Karpas-422 (cell line): ENCODE results near the gene NHS. TPM values are rescaled to one million over a fixed set of nuclear protein-coding genes. Genes with fewer than 3 reads are reported as not detected.

ENCODE experiments used
- DNase-seq: peaks from one replicate; pipeline ENCODE4 v3.0.0-alpha.2; 2015
- H2AFZ ChIP-seq: fragments of 200-600 bp; sonication (generic); 2 replicates; pipeline ENCODE4 v1.6.1; 2014; ENCODE audit warnings: antibody characterized with exemption, low read length, mixed read lengths
- H3K27ac ChIP-seq: fragments of 200-600 bp; sonication (generic); 2 replicates; pipeline ENCODE4 v1.5.1; 2014; ENCODE audit warnings: mild to moderate bottlenecking, low read length, moderate library complexity
- H3K27me3 ChIP-seq: fragments of 200-600 bp; sonication (generic); 2 replicates; pipeline ENCODE4 v1.6.1; 2014; ENCODE audit warnings: low read length, mixed read lengths
- H3K36me3 ChIP-seq: fragments of 200-600 bp; sonication (generic); 2 replicates; pipeline ENCODE4 v1.6.1; 2014; ENCODE audit warnings: low read length, mixed read lengths; ENCODE audit not compliant: insufficient read depth
- H3K4me1 ChIP-seq: fragments of 200-600 bp; sonication (generic); 2 replicates; pipeline ENCODE4 v1.6.1; 2014; ENCODE audit warnings: mild to moderate bottlenecking, low read length, mixed read lengths
- H3K4me2 ChIP-seq: fragments of 200-600 bp; sonication (generic); 2 replicates; pipeline ENCODE4 v1.6.1; 2014; ENCODE audit warnings: low read length, low read depth, mild to moderate bottlenecking; ENCODE audit not compliant: poor library complexity, severe bottlenecking
- H3K4me3 ChIP-seq: fragments of 200-600 bp; sonication (generic); 2 replicates; pipeline ENCODE4 v1.5.1; 2014; ENCODE audit warnings: mild to moderate bottlenecking, antibody characterized with exemption, low read length, mixed read lengths
- H3K79me2 ChIP-seq: fragments of 200-600 bp; sonication (generic); 2 replicates; pipeline ENCODE4 v1.6.1; 2014; ENCODE audit warnings: mild to moderate bottlenecking, low read length, mixed read lengths
- H3K9ac ChIP-seq: fragments of 200-600 bp; sonication (generic); 2 replicates; pipeline ENCODE4 v1.6.0; 2014; ENCODE audit warnings: low read length
- H3K9me2 ChIP-seq: fragments of 200-600 bp; sonication (generic), shearing (Covaris generic); replicated peaks from 2 replicates; pipeline ENCODE4 v1.6.0; 2014; ENCODE audit warnings: mild to moderate bottlenecking, low read length, moderate library complexity; ENCODE audit not compliant: insufficient read depth
- H3K9me3 ChIP-seq: fragments of 300-700, 200-600 bp; sonication (generic); 2 replicates; pipeline ENCODE4 v1.6.1; 2014; ENCODE audit warnings: low read length, mixed read lengths
- H4K20me1 ChIP-seq: fragments of 200-600 bp; sonication (generic); 2 replicates; pipeline ENCODE4 v1.6.1; 2014; ENCODE audit warnings: mild to moderate bottlenecking, antibody characterized with exemption, low read length, low read depth; ENCODE audit not compliant: insufficient read depth
- total RNA-seq: library from RNA; depleted of rRNA; stranded (reverse); fragments of >200 nt; shearing (Covaris generic); gene quantifications from 2 replicates; pipeline ENCODE4 v1.2.3, GENCODE V29; 2014; ENCODE audit warnings: low replicate concordance

The NHS gene
- total RNA-seq, 1 experiment from 2014 or later = 0.15 TPM

DNA sequence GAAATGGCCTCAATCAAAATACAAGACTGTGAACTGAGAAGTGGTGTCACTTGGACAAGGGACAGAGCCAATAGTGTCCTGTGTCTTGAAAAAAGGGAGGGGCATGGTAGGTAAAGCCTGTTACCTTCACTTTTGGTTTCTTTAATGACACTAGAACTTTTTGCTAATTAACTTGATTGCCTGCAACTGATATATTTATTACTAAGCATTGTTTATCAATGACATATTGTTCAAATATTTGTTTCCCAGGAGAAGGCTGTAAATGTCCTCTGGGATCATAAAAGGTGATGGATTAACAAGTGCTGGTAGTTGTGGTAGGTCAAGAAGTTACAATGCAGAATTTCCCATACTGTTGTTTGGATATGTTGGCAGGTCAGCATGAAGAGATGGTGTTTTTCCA lies 268.5 kb downstream of the NHS start:
- Histone ChIP-seq H3K4me1 (no peaks in the 10 kb centered on the region), H3K36me3 (no peaks in the 10 kb centered on the region), H4K20me1 (no peaks in the 10 kb centered on the region), H3K27ac (no peak overlapping the region), H3K9me2 (no peaks in the 10 kb centered on the region), H3K79me2 (no peaks in the 10 kb centered on the region), H3K9ac (no peak overlapping the region), H2AFZ (no peak overlapping the region), H3K27me3 (no peaks in the 10 kb centered on the region), H3K4me3 (no peak overlapping the region), H3K9me3 (no peaks in the 10 kb centered on the region), H3K4me2 (no peak overlapping the region)
- DNase-seq = no peak

DNA sequence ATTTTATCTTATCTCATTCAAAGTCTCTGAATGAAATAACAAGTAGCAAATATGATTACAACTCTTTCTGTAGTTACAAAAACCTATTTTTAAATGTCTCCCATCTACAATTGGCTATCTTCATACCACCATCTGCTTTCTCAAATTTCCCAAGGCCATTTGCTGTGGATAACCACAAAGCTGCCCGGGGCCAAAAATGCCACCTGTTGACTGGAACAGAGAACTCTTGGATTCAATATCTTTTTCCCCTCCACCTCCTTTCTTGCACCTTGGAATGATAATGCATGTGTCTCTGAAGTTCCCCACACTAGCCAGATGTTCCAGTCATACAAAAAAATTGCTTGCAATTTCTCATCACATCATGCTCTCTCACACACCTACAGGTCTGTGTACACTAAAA lies 269.0 kb downstream of the NHS start:
- Histone ChIP-seq H3K27ac (no peak overlapping the region), H3K4me2 (no peak overlapping the region), H3K9ac (no peak overlapping the region), H3K27me3 (no peaks in the 10 kb centered on the region), H3K79me2 (no peaks in the 10 kb centered on the region), H3K9me3 (no peaks in the 10 kb centered on the region), H3K4me1 (no peaks in the 10 kb centered on the region), H3K9me2 (no peaks in the 10 kb centered on the region), H2AFZ (no peak overlapping the region), H4K20me1 (no peaks in the 10 kb centered on the region), H3K4me3 (no peak overlapping the region), H3K36me3 (no peaks in the 10 kb centered on the region)
- no peak for DNase-seq

DNA sequence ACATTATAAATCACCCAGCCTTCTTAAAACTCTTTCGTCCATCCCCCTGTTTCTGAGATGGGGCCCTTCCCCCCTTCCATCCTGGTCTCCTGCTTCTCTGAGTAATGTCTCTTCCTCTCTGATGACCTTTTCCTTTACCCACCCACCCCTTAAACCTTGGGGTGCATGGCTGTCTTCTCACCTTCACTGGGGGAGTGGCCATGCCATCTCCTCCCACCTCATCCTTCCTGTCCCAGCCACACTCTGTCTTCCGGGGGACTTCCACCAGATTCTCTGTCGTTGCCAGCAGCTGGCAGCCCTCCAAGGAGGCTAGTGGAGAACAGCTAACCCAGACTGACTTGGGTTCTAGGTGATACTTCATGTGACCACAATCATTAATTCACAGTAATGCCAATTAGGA lies 279.1 kb downstream of the NHS start:
- H3K4me1 ChIP-seq = no peaks in the 10 kb centered on the region
- H3K4me2 ChIP-seq = no peak overlapping the region
- no peaks in the 10 kb centered on the region for H4K20me1 ChIP-seq
- H2AFZ ChIP-seq = no peak overlapping the region
- no peaks in the 10 kb centered on the region for H3K79me2 ChIP-seq
- DNase-seq = no peak
- H3K9ac ChIP-seq = no peak overlapping the region
- no peaks in the 10 kb centered on the region for H3K9me3 ChIP-seq
- no peaks in the 10 kb centered on the region for H3K27me3 ChIP-seq
- no peaks in the 10 kb centered on the region for H3K36me3 ChIP-seq
- no peak overlapping the region for H3K27ac ChIP-seq
- no peaks in the 10 kb centered on the region for H3K9me2 ChIP-seq
- no peak overlapping the region for H3K4me3 ChIP-seq

DNA sequence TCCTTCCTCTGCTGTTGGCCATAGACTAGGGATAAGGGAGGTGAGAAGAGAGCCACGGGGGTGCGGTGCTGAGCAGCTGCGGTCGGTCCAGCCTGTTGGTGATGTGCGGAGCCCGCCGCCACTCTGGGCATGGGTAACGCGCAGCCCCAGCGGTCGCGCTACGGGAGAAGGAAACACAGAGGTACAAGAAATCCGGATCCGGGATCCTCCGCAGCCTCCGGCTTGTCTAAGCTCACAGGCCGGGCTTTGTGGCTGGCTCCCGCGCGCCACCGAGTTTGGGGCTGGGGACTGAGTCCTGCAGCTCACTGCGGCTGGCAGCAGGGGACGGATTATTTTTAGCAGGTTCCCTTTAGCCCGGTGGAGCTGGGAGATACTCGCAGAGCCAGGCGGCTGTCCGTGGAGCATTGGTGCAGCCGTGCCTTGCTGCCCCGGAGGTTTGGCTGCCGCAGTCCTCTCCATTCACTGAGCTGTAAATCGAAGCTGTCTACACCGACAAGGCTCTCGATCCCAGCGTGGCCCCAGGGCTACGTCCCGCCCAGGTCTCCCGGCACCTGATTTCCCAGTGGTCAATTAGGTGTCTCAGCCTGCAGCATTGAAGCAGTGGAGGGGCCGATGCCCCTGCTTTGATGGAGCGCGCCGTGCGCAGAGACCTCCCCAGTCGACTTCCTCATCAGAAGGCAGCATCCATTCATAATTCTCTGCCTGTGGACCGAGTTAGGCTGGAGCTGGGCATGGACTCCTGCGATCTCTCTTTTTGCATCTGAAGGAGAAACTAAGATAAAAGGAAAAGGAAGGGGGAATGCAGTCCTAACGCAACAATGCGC lies 280.4 kb downstream of the NHS start:
- Histone ChIP-seq H3K9ac (no peak overlapping the region), H3K4me3 (no peak overlapping the region), H3K27ac (no peak overlapping the region), H3K9me3 (no peaks in the 10 kb centered on the region), H4K20me1 (no peaks in the 10 kb centered on the region), H3K79me2 (no peaks in the 10 kb centered on the region), H3K9me2 (no peaks in the 10 kb centered on the region), H3K4me1 (no peaks in the 10 kb centered on the region), H2AFZ (no peak overlapping the region), H3K36me3 (no peaks in the 10 kb centered on the region), H3K4me2 (no peak overlapping the region), H3K27me3 (no peaks in the 10 kb centered on the region)
- DNase-seq = no peak

DNA sequence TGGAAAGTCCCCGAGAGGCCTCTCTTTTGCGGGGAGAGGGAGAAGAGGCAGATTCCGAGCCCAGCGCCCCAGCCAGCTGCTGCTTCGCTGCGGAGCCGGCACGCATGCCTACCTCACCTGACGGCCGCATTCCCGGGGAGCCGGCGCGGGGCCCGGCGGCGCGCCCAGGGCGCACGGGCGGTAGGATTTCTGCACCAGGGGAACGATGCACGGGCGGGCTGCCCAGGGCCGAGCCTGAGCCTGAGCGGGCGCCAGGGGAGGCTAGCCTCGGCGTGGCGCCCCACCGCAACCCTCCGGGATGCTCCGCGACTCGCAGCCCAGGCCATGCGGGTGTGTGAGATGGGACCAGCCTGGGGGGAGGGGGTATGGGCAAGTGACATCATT lies 281.0 kb downstream of the NHS start:
- H3K9me2 ChIP-seq = no peaks in the 10 kb centered on the region
- no peak overlapping the region for H2AFZ ChIP-seq
- H3K4me2 ChIP-seq = no peak overlapping the region
- no peaks in the 10 kb centered on the region for H3K36me3 ChIP-seq
- H3K4me3 ChIP-seq = no peak overlapping the region
- no peaks in the 10 kb centered on the region for H4K20me1 ChIP-seq
- no peaks in the 10 kb centered on the region for H3K79me2 ChIP-seq
- no peak for DNase-seq
- H3K27ac ChIP-seq = no peak overlapping the region
- no peaks in the 10 kb centered on the region for H3K9me3 ChIP-seq
- H3K9ac ChIP-seq = no peak overlapping the region
- no peaks in the 10 kb centered on the region for H3K27me3 ChIP-seq
- H3K4me1 ChIP-seq = no peaks in the 10 kb centered on the region

DNA sequence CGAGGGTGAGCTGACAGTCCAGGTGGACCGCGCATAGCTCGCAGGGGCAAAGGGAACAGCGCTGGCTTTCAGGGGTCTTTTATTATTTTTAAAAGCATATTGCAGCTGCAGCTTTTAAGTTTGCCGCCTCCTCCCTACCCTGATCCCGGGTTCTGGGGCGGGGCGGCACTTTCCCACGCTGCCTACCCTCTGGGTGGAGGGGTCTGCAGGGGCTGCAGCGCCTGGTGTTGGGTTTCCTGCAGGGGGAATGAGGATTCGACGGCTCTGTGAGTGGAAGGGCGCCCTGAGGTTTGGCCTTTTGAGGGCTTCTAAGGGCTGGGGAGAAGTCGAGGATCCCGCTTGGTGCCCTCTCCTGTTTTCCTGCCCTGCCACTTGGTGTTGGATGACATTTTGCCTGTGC lies 281.6 kb downstream of the NHS start:
- no peak overlapping the region for H3K9ac ChIP-seq
- H2AFZ ChIP-seq = no peak overlapping the region
- H3K27ac ChIP-seq = no peak overlapping the region
- H3K9me3 ChIP-seq = no peaks in the 10 kb centered on the region
- no peaks in the 10 kb centered on the region for H4K20me1 ChIP-seq
- DNase-seq = no peak
- no peak overlapping the region for H3K4me3 ChIP-seq
- no peaks in the 10 kb centered on the region for H3K4me1 ChIP-seq
- no peaks in the 10 kb centered on the region for H3K79me2 ChIP-seq
- H3K36me3 ChIP-seq = no peaks in the 10 kb centered on the region
- H3K4me2 ChIP-seq = no peak overlapping the region
- no peaks in the 10 kb centered on the region for H3K9me2 ChIP-seq
- H3K27me3 ChIP-seq = no peaks in the 10 kb centered on the region

DNA sequence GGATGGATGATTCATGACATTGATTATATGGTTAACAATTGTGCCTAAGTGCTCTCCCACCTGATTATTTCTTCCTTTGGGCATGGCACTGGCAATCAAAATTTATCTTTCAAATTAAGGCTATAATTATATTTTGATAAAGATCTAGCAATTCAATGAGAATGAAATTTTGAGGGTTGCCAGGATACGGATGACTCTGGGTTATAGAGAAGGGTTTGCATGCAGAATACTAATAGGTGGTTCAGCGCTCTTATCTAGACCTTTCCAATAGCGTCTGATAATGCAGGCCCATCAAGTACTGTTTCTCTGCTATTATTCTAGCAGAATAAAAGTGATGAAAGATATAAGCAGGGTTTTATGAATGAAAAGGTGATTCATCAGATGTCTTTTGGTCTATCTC lies 287.4 kb downstream of the NHS start:
- Histone ChIP-seq H3K27ac (no peak overlapping the region), H3K4me2 (no peak overlapping the region), H4K20me1 (no peaks in the 10 kb centered on the region), H3K9me3 (no peaks in the 10 kb centered on the region), H3K4me3 (no peak overlapping the region), H3K4me1 (no peaks in the 10 kb centered on the region), H3K36me3 (no peaks in the 10 kb centered on the region), H3K9me2 (no peaks in the 10 kb centered on the region), H3K79me2 (no peaks in the 10 kb centered on the region), H3K27me3 (no peaks in the 10 kb centered on the region), H3K9ac (no peak overlapping the region), H2AFZ (no peak overlapping the region)
- no peak for DNase-seq

DNA sequence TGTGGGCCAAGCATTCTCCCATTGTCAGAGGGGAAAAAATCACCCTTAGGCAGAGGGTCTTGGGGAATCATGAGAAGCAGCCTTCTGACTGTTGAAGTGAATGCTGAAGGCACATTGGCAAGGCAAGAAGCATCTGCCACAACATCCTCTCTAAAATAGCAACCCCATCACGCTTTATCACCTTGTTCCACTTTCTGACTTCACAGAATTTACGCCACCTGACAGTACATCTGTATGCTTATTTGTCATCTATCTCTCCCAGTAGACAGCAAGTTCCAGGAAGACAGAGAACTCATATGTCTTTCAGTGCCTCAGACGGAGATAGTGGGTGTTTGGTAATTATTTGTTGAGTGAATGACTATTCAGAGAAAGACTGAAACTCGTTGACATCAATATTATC lies 293.9 kb downstream of the NHS start:
- no peak overlapping the region for H2AFZ ChIP-seq

More for the DNA sequence above, 293.9 kb downstream of the NHS start:
- Histone ChIP-seq H3K9ac (no peak overlapping the region), H3K79me2 (no peaks in the 10 kb centered on the region), H3K4me2 (no peak overlapping the region), H3K9me2 (no peaks in the 10 kb centered on the region), H3K4me3 (no peak overlapping the region), H4K20me1 (no peaks in the 10 kb centered on the region), H3K36me3 (no peaks in the 10 kb centered on the region), H3K9me3 (no peaks in the 10 kb centered on the region), H3K27ac (no peak overlapping the region), H3K4me1 (no peaks in the 10 kb centered on the region), H3K27me3 (no peaks in the 10 kb centered on the region)
- DNase-seq = no peak
